Activated naive CD4-positive, alpha-beta T cell treated with anti-CD3 and anti-CD28 coated beads for 36 hours (primary cell): ENCODE measurements around the gene DBP. TPM values are rescaled to one million over a fixed set of nuclear protein-coding genes. Genes with fewer than 3 reads are reported as not detected.

Source experiments
- CTCF ChIA-PET: fragments of 350-600 bp; sonication (Branson Sonifier 250); formaldehyde crosslinking; loops from one replicate; lab custom pipeline; 2021; ENCODE audit warnings: antibody characterized with exemption; lab: Charles Lee
- DNase-seq: peaks from one replicate; pipeline ENCODE4 v3.0.0-alpha.2; 2020
- H3K27ac Mint-ChIP-seq: one replicate; pipeline ENCODE4 v1.8.0; 2021; ENCODE audit warnings: mild to moderate bottlenecking, mixed read lengths
- H3K27me3 Mint-ChIP-seq: one replicate; pipeline ENCODE4 v1.8.0; 2021; ENCODE audit warnings: low read depth, mixed read lengths
- H3K36me3 Mint-ChIP-seq: one replicate; pipeline ENCODE4 v1.8.0; 2021; ENCODE audit warnings: low read depth, mixed read lengths
- H3K4me1 Mint-ChIP-seq: one replicate; pipeline ENCODE4 v1.8.0; 2021; ENCODE audit warnings: low read depth, mixed read lengths
- H3K4me3 Mint-ChIP-seq: one replicate; pipeline ENCODE4 v1.8.0; 2021; ENCODE audit warnings: mild to moderate bottlenecking, moderate library complexity, mixed read lengths
- H3K9me3 Mint-ChIP-seq: one replicate; pipeline ENCODE4 v1.8.0; 2021; ENCODE audit warnings: mixed read lengths
- intact Hi-C: fragments of 100-400 bp; cut with micrococcal nuclease; formaldehyde crosslinking; loops from one replicate; pipeline ENCODE4 v1.15.1; 2023
- total RNA-seq, 2 experiments: library from RNA; stranded (reverse); gene quantifications; one replicate each; pipeline ENCODE4 v1.2.3, GENCODE V29; 2021

DBP gene
- total RNA-seq, 2 experiments from 2014 or later = 7.8 to 9.7 TPM

DNA sequence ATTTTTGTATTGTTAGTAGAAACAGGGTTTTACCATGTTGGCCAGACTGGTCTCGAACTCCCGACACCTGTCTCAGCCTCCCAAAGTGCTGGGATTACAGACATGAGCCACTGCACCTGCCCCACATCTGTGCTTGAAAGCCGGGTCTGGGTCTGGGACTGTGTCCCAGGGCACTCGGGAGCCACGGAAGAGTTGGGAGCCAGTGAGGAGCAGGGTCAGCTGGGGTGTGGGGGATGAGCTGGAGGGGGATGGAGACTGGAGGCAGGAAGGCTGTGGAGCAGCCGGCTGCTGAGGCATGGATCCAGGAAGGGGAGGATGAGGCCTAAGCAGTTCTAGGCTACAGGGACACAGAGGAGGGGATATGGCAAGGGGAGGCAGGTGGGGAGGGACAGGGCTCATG is 41.3 kb downstream of the DBP start:
- intact Hi-C loops = no loop called here
- H3K36me3 Mint-ChIP-seq = no peaks in the 10 kb centered on the region
- no peak overlapping the region for H3K27ac Mint-ChIP-seq
- H3K4me3 Mint-ChIP-seq = peak overlapping the region; percentile 24
- H3K9me3 Mint-ChIP-seq = no peaks in the 10 kb centered on the region
- H3K4me1 Mint-ChIP-seq = no peaks in the 10 kb centered on the region
- H3K27me3 Mint-ChIP-seq = no peaks in the 10 kb centered on the region
- no peak for DNase-seq
- CTCF ChIA-PET = interaction anchor here (0.7 to 1.2 kb wide), 2 partner anchors 12 to 13 kb away, joined by 3 to 6 read pairs; no protein-coding TSS in a partner anchor

DNA sequence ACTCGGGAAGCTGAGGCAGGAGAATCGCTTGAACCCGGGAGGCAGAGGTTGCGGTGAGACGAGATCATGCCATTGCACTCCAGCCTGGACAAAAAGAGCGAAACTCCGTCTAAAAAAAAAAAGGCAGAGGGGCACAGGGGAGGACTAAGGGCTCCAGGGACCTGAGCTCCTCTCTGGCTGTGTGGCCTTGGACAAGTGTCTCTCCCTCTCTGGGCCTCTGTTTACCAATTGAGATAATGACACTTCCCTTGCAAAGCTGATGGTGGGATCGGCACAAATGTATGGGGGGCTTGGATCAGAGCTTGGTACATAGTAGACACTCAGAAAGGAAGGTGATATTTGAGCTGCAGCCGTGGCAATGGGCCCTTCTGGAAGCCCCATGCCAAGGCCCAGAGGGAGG is 42.0 kb downstream of the DBP start:
- Mint-ChIP-seq H3K4me3 (no peak overlapping the region), H3K36me3 (no peaks in the 10 kb centered on the region), H3K4me1 (no peaks in the 10 kb centered on the region), H3K27me3 (no peaks in the 10 kb centered on the region), H3K27ac (peak overlapping the region; percentile 60), H3K9me3 (no peaks in the 10 kb centered on the region)
- DNase-seq = no peak
- intact Hi-C loops = no loop called here
- CTCF ChIA-PET = interaction anchor here (0.6 to 1.5 kb wide), 5 partner anchors 11 to 204 kb away, joined by 3 to 6 read pairs (median 5); partner anchors contain the start of gene KDELR1

DNA sequence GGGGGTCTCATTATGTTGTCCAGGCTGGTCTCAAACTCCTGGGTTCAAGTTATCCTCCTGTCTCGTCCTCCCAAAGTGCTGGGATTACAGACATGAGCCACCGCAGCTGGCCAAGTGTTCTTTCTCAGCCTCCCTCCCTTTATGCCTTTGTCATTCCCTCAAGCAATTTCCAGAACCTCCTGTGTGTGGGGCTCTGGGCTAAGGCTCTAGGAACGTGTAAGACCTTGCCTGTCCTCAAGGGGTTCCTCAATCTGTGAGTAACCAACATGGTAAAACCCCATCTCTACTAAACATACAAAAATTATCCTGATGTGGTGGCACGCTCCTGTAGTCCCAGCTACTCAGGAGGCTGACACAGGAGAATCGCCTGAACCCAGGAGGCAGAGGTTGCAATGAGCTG is 46.2 kb downstream of the DBP start:
- no peaks in the 10 kb centered on the region for H3K9me3 Mint-ChIP-seq
- no peak for DNase-seq
- no peak overlapping the region for H3K4me3 Mint-ChIP-seq
- H3K4me1 Mint-ChIP-seq = peaks cover 8% of the 10 kb centered on the region
- no peaks in the 10 kb centered on the region for H3K36me3 Mint-ChIP-seq
- H3K27me3 Mint-ChIP-seq = no peaks in the 10 kb centered on the region
- H3K27ac Mint-ChIP-seq = no peak overlapping the region
- intact Hi-C loops = no loop called here
- CTCF ChIA-PET = interaction anchor here (4.2 kb wide), 1 partner anchor 101 kb away, joined by 25 read pairs; no protein-coding TSS in a partner anchor

- Mint-ChIP-seq H3K4me1 (peaks cover 11% of the 10 kb centered on the region), H3K36me3 (no peaks in the 10 kb centered on the region), H3K27ac (peak overlapping the region; percentile 16), H3K4me3 (peak overlapping the region; percentile 66), H3K9me3 (no peaks in the 10 kb centered on the region), H3K27me3 (peaks cover 4% of the 10 kb centered on the region)
- DNase-seq = peak; percentile 91
- CTCF ChIA-PET = interaction anchor here (0.6 to 4.2 kb wide), 12 partner anchors 8 to 1885 kb away, joined by 3 to 25 read pairs (median 4); no protein-coding TSS in a partner anchor
- intact Hi-C loops = no loop called here
Measured at GRCh38 chr19:48588670-48589401, 48.3 kb downstream of the DBP start.

DNA sequence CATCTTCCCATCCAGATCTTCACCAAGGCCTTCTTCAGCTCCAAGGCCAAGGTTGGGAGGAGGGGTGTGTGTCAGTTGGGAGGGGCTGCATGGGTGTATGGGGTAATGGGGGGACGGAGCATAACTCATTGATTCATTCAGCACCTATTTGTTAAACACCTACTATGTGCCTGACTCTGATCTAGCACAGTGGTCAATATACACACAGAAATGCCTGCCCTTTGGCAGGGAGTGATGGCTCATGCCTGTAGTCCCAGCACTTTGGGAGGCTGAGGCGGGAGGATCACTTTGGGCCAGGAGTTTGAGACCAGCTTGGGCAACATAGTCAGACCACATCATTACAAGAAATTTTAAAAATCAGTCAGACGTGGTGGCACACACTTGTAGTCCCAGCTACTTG is 49.8 kb downstream of the DBP start:
- Mint-ChIP-seq H3K27ac (no peak overlapping the region), H3K36me3 (no peaks in the 10 kb centered on the region), H3K4me1 (peaks cover 11% of the 10 kb centered on the region), H3K27me3 (peaks cover 4% of the 10 kb centered on the region), H3K9me3 (no peaks in the 10 kb centered on the region), H3K4me3 (no peak overlapping the region)
- intact Hi-C loops = no loop called here
- no peak for DNase-seq
- CTCF ChIA-PET = interaction anchor here (0.6 to 4.2 kb wide), 11 partner anchors 20 to 422 kb away, joined by 3 to 25 read pairs (median 3); no protein-coding TSS in a partner anchor

- no peak overlapping the region for H3K27ac Mint-ChIP-seq
- intact Hi-C loops = loop anchor here (5.0 kb wide), 1 partner anchor 190 kb away; the partner anchor contains the start of genes GRIN2D and KDELR1
- no peaks in the 10 kb centered on the region for H3K9me3 Mint-ChIP-seq
- no peak for DNase-seq
- H3K27me3 Mint-ChIP-seq = peaks cover 4% of the 10 kb centered on the region
- H3K4me1 Mint-ChIP-seq = peaks cover 3% of the 10 kb centered on the region
- no peak overlapping the region for H3K4me3 Mint-ChIP-seq
- CTCF ChIA-PET = interaction anchor here (4.1 to 4.3 kb wide), 2 partner anchors 75 to 92 kb away, joined by 62 to 83 read pairs; no protein-coding TSS in a partner anchor
- no peaks in the 10 kb centered on the region for H3K36me3 Mint-ChIP-seq
Measured at GRCh38 chr19:48582168-48582567, 55.0 kb downstream of the DBP start.

Other genes starting within 250 kb of the DBP start
- 10 to 100 TPM; 81.5 to 83.8 TPM for gene KDELR1, start 245.8 kb downstream of the DBP start, total RNA-seq
- under 1 TPM; 0.05 to 0.07 TPM for gene GRIN2D, start 243.7 kb downstream of the DBP start, total RNA-seq
- gene GRWD1, start 191.4 kb downstream of the DBP start, total RNA-seq = 10 to 100 TPM; 32.4 to 36.0 TPM
- 1 to 10 TPM; 1.7 to 1.8 TPM for gene KCNJ14, start 181.8 kb downstream of the DBP start, total RNA-seq
- 10 to 100 TPM; 36.7 to 38.0 TPM for gene CYTH2, start 168.0 kb downstream of the DBP start, total RNA-seq
- 1 to 10 TPM; 2.3 to 2.6 TPM for gene LMTK3, start 125.5 kb downstream of the DBP start, total RNA-seq
- gene SULT2B1, start 85.2 kb downstream of the DBP start, total RNA-seq = not detected
- gene SPACA4, start 30.6 kb downstream of the DBP start, total RNA-seq = not detected
- gene FAM83E, start 22.3 kb downstream of the DBP start, total RNA-seq = 1 to 10 TPM; 2.0 TPM
- gene RPL18, start 18.2 kb downstream of the DBP start, total RNA-seq = 1,000 to 10,000 TPM; 2,373 to 2,473 TPM
- 10 to 100 TPM; 20.1 to 20.6 TPM for gene SPHK2, start 17.9 kb downstream of the DBP start, total RNA-seq
- 10 to 100 TPM; 12.0 to 14.9 TPM for gene CA11, start 8.8 kb upstream of the DBP start, total RNA-seq
- under 1 TPM in 1 of 2 experiments, not detected in 1; 0.17 TPM for gene NTN5, start 35.6 kb upstream of the DBP start, total RNA-seq
- not detected for gene FUT2, start 58.6 kb upstream of the DBP start, total RNA-seq
- gene MAMSTR, start 82.3 kb upstream of the DBP start, total RNA-seq = under 1 TPM; 0.44 to 0.57 TPM
- under 1 TPM in 1 of 2 experiments, not detected in 1; 0.17 TPM for gene RASIP1, start 103.2 kb upstream of the DBP start, total RNA-seq
- gene IZUMO1, start 109.5 kb upstream of the DBP start, total RNA-seq = not detected
- under 1 TPM; 0.07 to 0.12 TPM for gene FUT1, start 115.3 kb upstream of the DBP start, total RNA-seq
- gene FGF21, start 118.1 kb upstream of the DBP start, total RNA-seq = not detected
- 10 to 100 TPM; 66.4 to 66.8 TPM for gene BCAT2, start 173.7 kb upstream of the DBP start, total RNA-seq
- under 1 TPM in 1 of 2 experiments, not detected in 1; 0.50 TPM for gene HSD17B14, start 199.1 kb upstream of the DBP start, total RNA-seq
- gene PLEKHA4, start 231.2 kb upstream of the DBP start, total RNA-seq = 1 to 10 TPM; 8.3 to 8.8 TPM
- 10 to 100 TPM; 96.5 to 97.4 TPM for gene PPP1R15A, start 235.0 kb upstream of the DBP start, total RNA-seq